Measurements from ENCODE around the gene CHAC2.
"Not testable (repeated sequence)": the region's sequence is repeated elsewhere in the genome, so short reads cannot be mapped to it uniquely, and the experiment has no call there.

The CHAC2 gene

GRCh38 chr2:53778536-53779162 lies 11.0 kb downstream of the CHAC2 start:
- DNase-seq (ENCODE audit: low spot score): no peak

- DNase-seq (ENCODE audit: low spot score): no peak
Measured at GRCh38 chr2:53780056-53780455, 12.5 kb downstream of the CHAC2 start.

- no peak for DNase-seq (ENCODE audit: low spot score)
Measured at GRCh38 chr2:53782676-53783075, 15.1 kb downstream of the CHAC2 start.

- DNase-seq (ENCODE audit: low spot score): peak; percentile 54
Measured at GRCh38 chr2:53784436-53784835, 16.8 kb downstream of the CHAC2 start.

- peak; percentile 20 for DNase-seq (ENCODE audit: low spot score)
Measured at GRCh38 chr2:53785366-53785765, 17.8 kb downstream of the CHAC2 start.

- peak; percentile 54 for DNase-seq (ENCODE audit: low spot score)
Measured at GRCh38 chr2:53786352-53786704, 18.7 kb downstream of the CHAC2 start.

GRCh38 chr2:53786705-53787613 lies 19.4 kb downstream of the CHAC2 start, which contains the start of the genes ASB3 and ERLEC1:
TSS of gene ASB3 (minus strand) at chr2:53786953. CDS start at chr2:53765572, 21,381 bp downstream.
TSS of gene ERLEC1 (plus strand) at chr2:53787044. CDS start at chr2:53787211, 167 bp downstream.
- peak; percentile 89 for DNase-seq (ENCODE audit: low spot score)

GRCh38 chr2:53787614-53788289 lies 20.1 kb downstream of the CHAC2 start:
- DNase-seq (ENCODE audit: low spot score): peak; percentile 30

GRCh38 chr2:53793261-53793660 lies 25.7 kb downstream of the CHAC2 start:
- no peak for DNase-seq (ENCODE audit: low spot score)

GRCh38 chr2:53793821-53794220 lies 26.2 kb downstream of the CHAC2 start:
- no peak for DNase-seq (ENCODE audit: low spot score)

- DNase-seq (ENCODE audit: low spot score): no peak
Measured at GRCh38 chr2:53801547-53801946, 33.9 kb downstream of the CHAC2 start.

- DNase-seq (ENCODE audit: low spot score): no peak
Measured at GRCh38 chr2:53802617-53803151, 35.1 kb downstream of the CHAC2 start.

GRCh38 chr2:53811601-53812000 lies 44.0 kb downstream of the CHAC2 start:
- no peak for DNase-seq (ENCODE audit: low spot score)

GRCh38 chr2:53813151-53813550 lies 45.5 kb downstream of the CHAC2 start:
- no peak for DNase-seq (ENCODE audit: low spot score)

- no peak for DNase-seq (ENCODE audit: low spot score)
Measured at GRCh38 chr2:53818854-53819435, 51.3 kb downstream of the CHAC2 start.

GRCh38 chr2:53819634-53820033 lies 52.0 kb downstream of the CHAC2 start:
- DNase-seq (ENCODE audit: low spot score): no peak

- DNase-seq (ENCODE audit: low spot score): no peak
Measured at GRCh38 chr2:53820048-53820447, 52.4 kb downstream of the CHAC2 start.

GRCh38 chr2:53820711-53821110 lies 53.1 kb downstream of the CHAC2 start:
- peak; percentile 35 for DNase-seq (ENCODE audit: low spot score)

GRCh38 chr2:53821810-53822209 lies 54.2 kb downstream of the CHAC2 start:
- no peak for DNase-seq (ENCODE audit: low spot score)

- DNase-seq (ENCODE audit: low spot score): not testable (repeated sequence)
Measured at GRCh38 chr2:53823639-53824038, 56.0 kb downstream of the CHAC2 start.

Data from kidney tubule cell (primary cell).